HG03060 (cell line): Measurements from ENCODE around the gene PDIA6.
"Not testable (repeated sequence)": the region's sequence is repeated elsewhere in the genome, so short reads cannot be mapped to it uniquely, and the experiment has no call there.

Experiments
- ATAC-seq: cut with Tn5 transposase; IDR thresholded peaks from one replicate; pipeline ENCODE4 v1.9.1; 2021; ENCODE audit warnings: low read depth, moderate number of reproducible peaks; ENCODE audit not compliant: unreplicated experiment

The PDIA6 gene

GRCh38 chr2:10783421-10783820, 29.2 kb downstream of the PDIA6 start:
- no peak for ATAC-seq

GRCh38 chr2:10781746-10782145, 30.8 kb downstream of the PDIA6 start:
- ATAC-seq, result no peak

GRCh38 chr2:10780821-10781220, 31.8 kb downstream of the PDIA6 start:
- not testable (repeated sequence) for ATAC-seq

GRCh38 chr2:10780491-10780820, 32.1 kb downstream of the PDIA6 start:
- no peak for ATAC-seq

GRCh38 chr2:10779776-10780490, 32.7 kb downstream of the PDIA6 start:
- ATAC-seq, result no peak

- no peak for ATAC-seq
These were observed 33.9 kb downstream of the PDIA6 start for GRCh38 chr2:10778724-10779115.

GRCh38 chr2:10777842-10778723, 34.5 kb downstream of the PDIA6 start:
- ATAC-seq, result no peak

GRCh38 chr2:10777111-10777841, 35.3 kb downstream of the PDIA6 start:
- no peak for ATAC-seq

- ATAC-seq, result no peak
These were observed 36.2 kb downstream of the PDIA6 start for GRCh38 chr2:10776231-10776977.

- no peak for ATAC-seq
These were observed 36.8 kb downstream of the PDIA6 start for GRCh38 chr2:10775831-10776230.

GRCh38 chr2:10775021-10775780, 37.4 kb downstream of the PDIA6 start:
- no peak for ATAC-seq

- ATAC-seq, result no peak
These were observed 38.2 kb downstream of the PDIA6 start for GRCh38 chr2:10774394-10774793.

- no peak for ATAC-seq
These were observed 38.7 kb downstream of the PDIA6 start for GRCh38 chr2:10773821-10774341.

- ATAC-seq, result no peak
These were observed 39.7 kb downstream of the PDIA6 start for GRCh38 chr2:10772868-10773215.

GRCh38 chr2:10772201-10772867, 40.3 kb downstream of the PDIA6 start:
- ATAC-seq, result no peak

- ATAC-seq, result no peak
These were observed 40.8 kb downstream of the PDIA6 start for GRCh38 chr2:10771786-10772185.

- no peak for ATAC-seq
These were observed 41.4 kb downstream of the PDIA6 start for GRCh38 chr2:10770956-10771750.

- no peak for ATAC-seq
These were observed 44.5 kb downstream of the PDIA6 start for GRCh38 chr2:10768063-10768507.
